ENCODE data around the gene TMEM88. TPM values are rescaled to one million over a fixed set of nuclear protein-coding genes. Genes with fewer than 3 reads are reported as not detected.
A peak's percentile ranks its signal among the peaks of the same experiment; 100 is the strongest.

TMEM88 gene
- total and polyA plus RNA-seq, 2 experiments from 2014 or later = not detected

DNA sequence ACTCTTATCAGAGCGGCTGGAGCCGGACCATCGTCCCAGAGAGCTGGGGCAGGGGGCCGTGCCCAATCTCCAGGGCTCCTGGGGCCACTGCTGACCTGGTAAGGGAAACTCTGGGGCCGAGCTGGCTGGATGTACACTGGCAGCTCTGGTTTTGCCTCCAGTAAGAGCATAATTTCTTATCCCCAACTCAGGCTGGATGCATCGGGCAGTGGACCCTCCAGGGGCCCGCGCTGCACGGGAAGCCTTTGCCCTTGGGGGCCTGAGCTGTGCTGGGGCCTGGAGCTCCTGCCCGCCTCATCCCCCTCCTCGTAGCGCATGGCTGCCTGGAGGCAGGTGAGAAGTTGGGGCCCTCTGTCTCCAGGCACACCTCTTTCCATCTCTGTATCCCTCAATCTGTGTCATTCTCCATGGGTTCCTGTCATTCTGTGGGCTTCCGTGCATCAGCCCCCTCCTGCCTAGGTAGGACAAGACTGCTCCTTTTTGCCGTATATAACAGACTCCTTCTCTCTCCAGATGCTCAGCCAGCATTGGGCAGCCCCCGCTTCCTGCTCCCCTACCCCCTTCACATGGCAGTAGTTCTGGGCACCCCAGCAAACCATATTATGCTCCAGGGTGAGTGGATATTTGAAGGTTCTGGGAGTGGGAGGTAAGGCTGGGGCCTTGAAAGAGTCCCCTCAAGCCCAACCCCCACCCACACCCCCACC, 9.4 kb upstream of the TMEM88 start:
- Histone ChIP-seq H3F3A (ENCODE audit: insufficient read depth) (peaks cover 14% of the 10 kb centered on the region), H2AFZ (no peak overlapping the region), H3K4me1 (ENCODE audit: insufficient read depth) (peaks cover 6% of the 10 kb centered on the region; the same call in 1 of the 2 replicates), H3K9ac (peak overlapping the region; percentile 97), H3K4me3 (peak overlapping the region; percentile 79), H4K20me1 (ENCODE audit: insufficient read depth) (no peaks in the 10 kb centered on the region), H3K27ac (peak overlapping the region; percentile 99), H3K9me3 (ENCODE audit: low read depth) (no peaks in the 10 kb centered on the region), H3K36me3 (ENCODE audit: low read depth) (no peaks in the 10 kb centered on the region; the same call in 1 of the 2 replicates), H3K9me2 (ENCODE audit: insufficient read depth) (no peaks in the 10 kb centered on the region), H3K79me2 (ENCODE audit: insufficient read depth) (peaks cover 53% of the 10 kb centered on the region), H3K4me2 (ENCODE audit: unreplicated experiment) (peak overlapping the region; percentile 100), H3K27me3 (replicated peaks; ENCODE audit: insufficient read depth) (no peaks in the 10 kb centered on the region)
- 84 to 85% methylated on average over 15 of the region's 15 CpGs for WGBS, 2 experiments (ENCODE audit: low coverage in 1 of 2, low lambda C conversion rate in 2 of 2, missing lambda C conversion rate in 2 of 2)
- in situ Hi-C loops (cut with MboI) = no loop called here
- no peak for DNase-seq
- TF ChIP-seq EZH2 (IDR thresholded peaks at IDR 0.05; ENCODE audit: insufficient read depth, poor library complexity, severe bottlenecking) = no peak
- no peak for TF ChIP-seq EZH2phosphoT487 (IDR thresholded peaks at IDR 0.05; ENCODE audit: insufficient read depth, low read depth)

DNA sequence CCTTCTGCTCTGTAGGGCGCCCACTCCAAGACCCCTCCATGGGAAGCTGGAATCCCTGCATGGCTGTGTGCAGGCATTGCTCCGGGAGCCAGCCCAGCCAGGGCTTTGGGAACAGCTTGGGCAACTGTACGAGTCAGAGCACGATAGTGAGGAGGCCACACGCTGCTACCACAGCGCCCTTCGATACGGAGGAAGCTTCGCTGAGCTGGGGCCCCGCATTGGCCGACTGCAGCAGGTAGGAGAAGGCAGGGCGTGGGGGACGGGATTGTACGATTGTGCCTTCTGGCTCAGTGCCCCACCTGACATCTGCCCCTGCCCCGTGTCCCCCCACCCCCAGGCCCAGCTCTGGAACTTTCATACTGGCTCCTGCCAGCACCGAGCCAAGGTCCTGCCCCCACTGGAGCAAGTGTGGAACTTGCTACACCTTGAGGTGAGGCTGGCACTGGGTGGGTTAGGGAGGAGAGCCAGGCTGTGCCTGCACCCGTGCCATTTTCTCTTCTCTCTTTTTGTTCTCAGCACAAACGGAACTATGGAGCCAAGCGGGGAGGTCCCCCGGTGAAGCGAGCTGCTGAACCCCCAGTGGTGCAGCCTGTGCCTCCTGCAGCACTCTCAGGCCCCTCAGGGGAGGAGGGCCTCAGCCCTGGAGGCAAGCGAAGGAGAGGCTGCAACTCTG, 8.7 kb upstream of the TMEM88 start:
- in situ Hi-C loops (cut with MboI) = no loop called here

DNA sequence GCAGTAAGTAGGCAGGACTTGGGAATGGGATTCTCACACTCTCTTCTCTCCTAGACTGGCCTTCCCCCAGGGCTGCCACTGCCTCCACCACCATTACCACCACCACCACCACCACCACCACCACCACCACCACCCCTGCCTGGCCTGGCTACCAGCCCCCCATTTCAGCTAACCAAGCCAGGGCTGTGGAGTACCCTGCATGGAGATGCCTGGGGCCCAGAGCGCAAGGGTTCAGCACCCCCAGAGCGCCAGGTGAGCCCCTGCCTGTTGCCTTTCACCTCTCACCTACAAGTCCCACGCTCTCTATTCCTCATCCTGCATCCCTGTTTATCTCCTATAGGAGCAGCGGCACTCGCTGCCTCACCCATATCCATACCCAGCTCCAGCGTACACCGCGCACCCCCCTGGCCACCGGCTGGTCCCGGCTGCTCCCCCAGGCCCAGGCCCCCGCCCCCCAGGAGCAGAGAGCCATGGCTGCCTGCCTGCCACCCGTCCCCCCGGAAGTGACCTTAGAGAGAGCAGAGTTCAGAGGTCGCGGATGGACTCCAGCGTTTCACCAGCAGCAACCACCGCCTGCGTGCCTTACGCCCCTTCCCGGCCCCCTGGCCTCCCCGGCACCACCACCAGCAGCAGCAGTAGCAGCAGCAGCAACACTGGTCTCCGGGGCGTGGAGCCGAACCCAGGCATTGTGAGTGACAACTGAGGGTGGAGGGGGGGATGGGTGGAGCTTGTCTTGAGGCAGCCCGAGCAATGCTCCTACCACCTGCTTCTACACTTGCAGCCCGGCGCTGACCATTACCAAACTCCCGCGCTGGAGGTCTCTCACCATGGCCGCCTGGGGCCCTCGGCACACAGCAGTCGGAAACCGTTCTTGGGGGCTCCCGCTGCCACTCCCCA, 7.9 kb upstream of the TMEM88 start:
- Histone ChIP-seq H2AFZ (no peak overlapping the region), H3K36me3 (ENCODE audit: low read depth) (no peaks in the 10 kb centered on the region; the same call in 1 of the 2 replicates), H3K27me3 (replicated peaks; ENCODE audit: insufficient read depth) (no peaks in the 10 kb centered on the region), H3K4me3 (no peak overlapping the region), H3K9me2 (ENCODE audit: insufficient read depth) (no peaks in the 10 kb centered on the region), H3K9me3 (ENCODE audit: low read depth) (no peaks in the 10 kb centered on the region), H3K27ac (no peak overlapping the region), H4K20me1 (ENCODE audit: insufficient read depth) (no peaks in the 10 kb centered on the region), H3K79me2 (ENCODE audit: insufficient read depth) (peaks cover 61% of the 10 kb centered on the region), H3K9ac (no peak overlapping the region), H3F3A (ENCODE audit: insufficient read depth) (peaks cover 11% of the 10 kb centered on the region), H3K4me2 (ENCODE audit: unreplicated experiment) (no peak overlapping the region), H3K4me1 (ENCODE audit: insufficient read depth) (no peaks in the 10 kb centered on the region; the same call in 1 of the 2 replicates)
- no peak for DNase-seq
- TF ChIP-seq EZH2 (IDR thresholded peaks at IDR 0.05; ENCODE audit: insufficient read depth, poor library complexity, severe bottlenecking) = no peak
- TF ChIP-seq EZH2phosphoT487 (IDR thresholded peaks at IDR 0.05; ENCODE audit: insufficient read depth, low read depth) = no peak
- in situ Hi-C loops (cut with MboI) = no loop called here
- 78 to 86% methylated on average over 23 to 34 of the region's 34 CpGs for WGBS, 2 experiments (ENCODE audit: low coverage in 1 of 2, low lambda C conversion rate in 2 of 2, missing lambda C conversion rate in 2 of 2)

More for the DNA sequence above, 8.7 kb upstream of the TMEM88 start:
- Histone ChIP-seq H3K27me3 (replicated peaks; ENCODE audit: insufficient read depth) (no peaks in the 10 kb centered on the region), H3K9me3 (ENCODE audit: low read depth) (no peaks in the 10 kb centered on the region), H3K4me2 (ENCODE audit: unreplicated experiment) (no peak overlapping the region), H3K27ac (no peak overlapping the region), H3F3A (ENCODE audit: insufficient read depth) (peaks cover 10% of the 10 kb centered on the region), H3K36me3 (ENCODE audit: low read depth) (no peaks in the 10 kb centered on the region; the same call in 1 of the 2 replicates), H3K9ac (no peak overlapping the region), H3K9me2 (ENCODE audit: insufficient read depth) (no peaks in the 10 kb centered on the region), H4K20me1 (ENCODE audit: insufficient read depth) (no peaks in the 10 kb centered on the region), H3K4me3 (no peak overlapping the region), H2AFZ (no peak overlapping the region), H3K4me1 (ENCODE audit: insufficient read depth) (peaks cover 2% of the 10 kb centered on the region; the same call in 1 of the 2 replicates), H3K79me2 (ENCODE audit: insufficient read depth) (peaks cover 56% of the 10 kb centered on the region)
- TF ChIP-seq EZH2 (IDR thresholded peaks at IDR 0.05; ENCODE audit: insufficient read depth, poor library complexity, severe bottlenecking) = no peak
- no peak for TF ChIP-seq EZH2phosphoT487 (IDR thresholded peaks at IDR 0.05; ENCODE audit: insufficient read depth, low read depth)
- peak; percentile 32 for DNase-seq
- WGBS, 2 experiments (ENCODE audit: low coverage in 1 of 2, low lambda C conversion rate in 2 of 2, missing lambda C conversion rate in 2 of 2) = 79 to 82% methylated on average over 17 to 22 of the region's 22 CpGs

DNA sequence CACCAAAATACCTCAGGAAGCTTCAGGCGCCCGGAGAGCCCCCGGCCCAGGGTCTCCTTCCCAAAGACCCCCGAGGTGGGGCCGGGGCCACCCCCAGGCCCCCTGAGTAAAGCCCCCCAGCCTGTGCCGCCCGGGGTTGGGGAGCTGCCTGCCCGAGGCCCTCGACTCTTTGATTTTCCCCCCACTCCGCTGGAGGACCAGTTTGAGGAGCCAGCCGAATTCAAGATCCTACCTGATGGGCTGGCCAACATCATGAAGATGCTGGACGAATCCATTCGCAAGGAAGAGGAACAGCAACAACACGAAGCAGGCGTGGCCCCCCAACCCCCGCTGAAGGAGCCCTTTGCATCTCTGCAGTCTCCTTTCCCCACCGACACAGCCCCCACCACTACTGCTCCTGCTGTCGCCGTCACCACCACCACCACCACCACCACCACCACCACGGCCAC, 6.7 kb upstream of the TMEM88 start:
- peaks cover 11% of the 10 kb centered on the region for H3F3A ChIP-seq (ENCODE audit: insufficient read depth)
- H3K27me3 ChIP-seq (replicated peaks; ENCODE audit: insufficient read depth) = no peaks in the 10 kb centered on the region
- in situ Hi-C loops (cut with MboI) = no loop called here
- H3K36me3 ChIP-seq (ENCODE audit: low read depth) = no peaks in the 10 kb centered on the region; the same call in 1 of the 2 replicates
- H3K79me2 ChIP-seq (ENCODE audit: insufficient read depth) = peaks cover 70% of the 10 kb centered on the region
- H3K4me3 ChIP-seq = no peak overlapping the region
- H3K9me2 ChIP-seq (ENCODE audit: insufficient read depth) = no peaks in the 10 kb centered on the region
- WGBS, 2 experiments (ENCODE audit: low coverage in 1 of 2, low lambda C conversion rate in 2 of 2, missing lambda C conversion rate in 2 of 2) = 89 to 91% methylated on average over 8 to 20 of the region's 20 CpGs
- no peak overlapping the region for H3K9ac ChIP-seq
- H3K4me1 ChIP-seq (ENCODE audit: insufficient read depth) = no peaks in the 10 kb centered on the region; the same call in 1 of the 2 replicates
- no peaks in the 10 kb centered on the region for H3K9me3 ChIP-seq (ENCODE audit: low read depth)
- H3K4me2 ChIP-seq (ENCODE audit: unreplicated experiment) = no peak overlapping the region
- TF ChIP-seq EZH2 (IDR thresholded peaks at IDR 0.05; ENCODE audit: insufficient read depth, poor library complexity, severe bottlenecking) (no peak), EZH2phosphoT487 (IDR thresholded peaks at IDR 0.05; ENCODE audit: insufficient read depth, low read depth) (no peak)
- H3K27ac ChIP-seq = no peak overlapping the region
- H4K20me1 ChIP-seq (ENCODE audit: insufficient read depth) = no peaks in the 10 kb centered on the region
- H2AFZ ChIP-seq = no peak overlapping the region
- no peak for DNase-seq
